ENCODE results near the gene TNFRSF14.

Gene TNFRSF14

GRCh38 chr1:2587071-2587859, 31.1 kb downstream of the TNFRSF14 start:
- DNase-seq (ENCODE audit: low read depth in 2 of 2), result no peak

DNA sequence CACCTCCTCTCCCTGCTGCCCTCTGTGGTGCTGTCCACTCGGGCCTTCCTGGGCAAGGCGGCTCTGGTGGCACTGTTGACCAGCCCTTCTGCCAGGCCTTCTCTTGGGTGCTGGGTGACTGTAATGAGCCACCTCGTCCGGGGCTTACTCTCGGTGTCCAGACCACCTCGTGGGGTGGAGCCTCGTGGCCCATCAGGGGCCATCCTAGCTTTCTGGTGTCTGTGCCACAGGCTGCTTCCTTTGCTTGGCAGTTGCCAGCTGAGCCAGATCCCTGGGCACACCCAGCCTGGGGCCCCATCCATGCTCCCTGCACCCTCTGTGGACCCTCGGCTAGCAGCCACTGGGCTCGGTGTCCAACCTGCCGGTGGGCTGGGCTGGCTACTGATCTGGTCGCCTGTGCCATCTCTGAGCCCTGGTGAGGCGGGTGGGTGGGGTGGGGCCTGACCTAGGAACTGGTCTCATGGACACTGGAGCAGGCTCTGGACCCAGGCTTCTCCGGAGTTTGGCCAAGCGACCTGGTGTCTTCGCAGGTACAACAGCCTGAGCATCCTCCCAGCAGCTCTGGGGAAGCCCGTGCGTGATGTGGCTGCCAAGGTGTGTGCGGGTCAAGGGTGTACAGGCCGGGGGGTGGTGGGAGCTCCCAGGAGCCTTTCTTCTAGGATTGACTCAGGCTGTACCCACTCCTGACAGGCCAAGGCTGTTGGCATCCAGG, 31.8 kb downstream of the TNFRSF14 start:
- DNase-seq (ENCODE audit: low read depth in 2 of 2), result no peak

- DNase-seq (ENCODE audit: low read depth in 2 of 2), result no peak
These were observed 32.7 kb downstream of the TNFRSF14 start for GRCh38 chr1:2588661-2589430.

DNA sequence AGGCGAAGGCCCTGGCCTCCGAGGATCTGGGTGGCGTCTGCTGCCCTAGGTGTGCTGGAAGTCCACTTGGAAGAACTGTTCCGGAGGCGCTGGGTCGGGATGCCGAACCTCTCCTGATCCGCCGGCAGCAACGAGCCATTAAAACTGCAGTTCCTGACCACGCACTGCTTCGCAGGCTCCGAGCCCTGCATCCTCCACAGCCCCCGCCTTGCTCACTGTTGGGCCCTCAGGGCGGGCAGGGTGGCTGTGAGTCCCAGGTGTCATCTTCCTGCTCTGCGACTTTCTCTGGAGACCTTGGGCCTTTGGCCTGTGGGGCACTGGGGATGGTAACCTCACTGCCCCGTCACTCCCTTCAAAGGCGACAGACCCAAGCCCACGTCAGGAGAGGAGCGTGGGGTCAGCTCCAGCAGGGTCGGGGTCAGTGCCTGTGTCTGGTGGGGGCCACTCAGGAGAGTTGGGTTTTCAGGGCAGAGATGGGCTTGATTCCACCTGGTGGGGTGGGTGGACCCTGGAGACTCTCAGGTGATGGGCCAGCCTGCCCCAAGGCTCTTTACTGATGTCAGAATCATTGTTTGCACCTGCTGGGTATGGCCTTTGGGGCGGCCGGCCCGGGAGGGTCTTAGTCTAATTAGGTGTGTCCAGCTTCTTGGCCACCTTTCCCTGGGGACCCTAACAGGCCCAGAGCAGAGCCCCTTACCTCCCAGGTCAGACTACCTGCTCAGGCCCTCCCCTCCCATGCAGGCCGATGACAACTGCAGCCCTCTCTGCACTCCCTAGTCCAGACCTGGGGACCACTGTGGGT, 33.5 kb downstream of the TNFRSF14 start:
- no peak for DNase-seq (ENCODE audit: low read depth in 2 of 2)

DNA sequence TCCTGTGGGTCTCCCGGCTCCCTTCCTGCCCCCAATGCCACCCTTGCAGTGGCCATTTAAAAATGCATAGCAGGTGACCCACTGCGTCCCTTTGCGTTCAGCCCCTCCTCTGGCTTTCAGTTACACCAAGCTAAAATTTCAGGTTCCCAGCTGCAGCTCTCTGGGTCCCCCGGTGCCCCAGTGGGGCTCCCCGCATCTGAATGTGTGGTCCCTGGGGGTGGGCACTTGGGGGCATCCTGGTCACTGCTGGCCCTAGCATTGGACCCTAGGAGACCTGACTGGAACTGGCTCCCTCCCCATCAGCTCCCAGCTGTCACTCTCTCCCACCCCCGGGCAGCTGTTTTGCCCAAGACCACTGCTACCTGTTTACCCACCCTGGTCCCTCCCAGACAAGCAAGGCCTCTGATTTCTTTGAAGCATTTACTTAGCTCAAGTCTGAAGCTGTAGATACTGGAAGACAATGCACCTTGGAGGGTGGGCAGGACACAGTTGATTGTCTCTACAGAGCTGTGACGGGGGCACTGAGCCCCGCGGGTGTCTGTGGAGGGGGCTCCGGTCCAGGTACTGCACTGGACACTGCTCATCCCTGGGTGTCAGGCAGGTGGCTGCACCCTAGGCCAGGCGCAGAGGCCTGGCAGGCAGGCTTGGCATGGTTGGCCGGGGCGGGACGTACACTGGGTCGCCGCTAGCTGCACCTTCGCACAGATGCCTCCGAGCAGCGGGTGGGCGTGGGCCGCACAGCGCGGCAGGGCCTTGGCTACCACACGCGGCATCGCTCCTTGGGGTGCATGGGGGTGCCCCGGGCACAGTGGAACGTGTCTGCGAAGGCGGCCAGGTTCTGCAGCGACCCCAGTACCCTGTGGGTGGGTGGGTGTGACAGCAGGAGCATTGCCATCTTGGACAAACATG, 34.3 kb downstream of the TNFRSF14 start:
- DNase-seq (ENCODE audit: low read depth in 2 of 2), result no peak

- DNase-seq (ENCODE audit: low read depth in 2 of 2), result no peak
These were observed 35.0 kb downstream of the TNFRSF14 start for GRCh38 chr1:2591233-2591580.

GRCh38 chr1:2591581-2592261, 35.5 kb downstream of the TNFRSF14 start:
- no peak for DNase-seq (ENCODE audit: low read depth in 2 of 2)

- DNase-seq (ENCODE audit: low read depth in 2 of 2), result no peak
These were observed 36.5 kb downstream of the TNFRSF14 start for GRCh38 chr1:2592672-2593071.

DNA sequence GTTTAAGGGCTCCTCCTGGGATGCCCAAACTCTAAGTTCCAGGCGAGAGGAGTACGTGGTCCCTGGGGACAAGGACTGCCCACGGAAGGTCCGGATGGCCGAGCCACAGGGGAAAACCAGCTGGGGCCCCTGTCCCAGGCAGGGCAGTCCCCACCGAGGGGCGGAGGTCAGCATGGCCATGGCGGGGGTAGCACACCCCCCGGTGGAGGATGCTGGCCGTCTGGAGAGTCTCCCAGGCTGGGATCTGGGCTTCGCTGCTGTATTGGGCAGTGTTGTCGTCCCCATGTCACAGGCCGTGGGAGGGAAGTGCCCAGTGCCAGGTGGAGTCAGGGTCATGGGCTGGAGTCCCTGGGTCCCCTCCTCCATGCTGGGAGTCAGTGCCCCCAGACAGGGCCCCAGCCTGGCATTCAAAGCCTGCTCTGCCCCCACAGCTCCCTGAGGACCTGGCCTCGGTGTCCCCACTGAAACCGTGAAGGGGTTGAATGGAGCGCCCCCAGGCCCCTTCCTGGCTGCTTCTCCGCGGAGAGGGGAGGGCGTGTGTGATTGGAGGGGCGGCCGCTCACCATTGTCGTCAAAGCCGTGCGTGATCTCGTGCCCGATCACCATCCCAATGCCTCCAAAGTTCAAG, 37.2 kb downstream of the TNFRSF14 start:
- no peak for DNase-seq (ENCODE audit: low read depth in 2 of 2)

- DNase-seq (ENCODE audit: low read depth in 2 of 2), result no peak
These were observed 38.0 kb downstream of the TNFRSF14 start for GRCh38 chr1:2594001-2594640.

GRCh38 chr1:2594641-2595131, 38.5 kb downstream of the TNFRSF14 start:
- no peak for DNase-seq (ENCODE audit: low read depth in 2 of 2)

DNA sequence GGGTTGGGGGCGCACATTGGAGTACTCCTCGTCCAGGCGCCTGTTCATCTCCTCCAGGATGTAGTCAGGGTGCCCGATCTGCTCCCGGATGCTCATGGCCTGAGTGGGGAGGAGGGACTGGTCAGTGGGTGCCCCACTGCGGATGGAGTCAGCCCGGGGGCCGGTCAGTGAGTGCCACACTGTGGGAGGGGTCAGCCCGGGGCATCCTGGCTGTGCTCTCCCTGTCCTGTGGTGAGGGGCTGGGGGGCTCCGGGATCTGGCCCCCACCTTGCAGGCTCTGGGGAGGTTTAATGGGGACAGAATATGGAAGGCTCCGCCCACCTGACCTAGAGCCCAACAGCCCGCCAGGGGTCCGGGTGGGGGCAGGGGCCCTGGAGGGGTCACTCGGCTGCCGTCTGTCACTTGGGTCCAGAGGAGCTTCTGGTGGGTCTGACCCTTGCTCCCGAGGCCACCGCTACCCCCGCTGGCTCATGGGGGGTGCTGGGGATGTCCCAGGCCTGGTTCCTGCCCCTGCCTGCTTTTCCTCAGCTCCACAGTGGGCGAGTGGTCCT, 39.2 kb downstream of the TNFRSF14 start:
- no peak for DNase-seq (ENCODE audit: low read depth in 2 of 2)

DNA sequence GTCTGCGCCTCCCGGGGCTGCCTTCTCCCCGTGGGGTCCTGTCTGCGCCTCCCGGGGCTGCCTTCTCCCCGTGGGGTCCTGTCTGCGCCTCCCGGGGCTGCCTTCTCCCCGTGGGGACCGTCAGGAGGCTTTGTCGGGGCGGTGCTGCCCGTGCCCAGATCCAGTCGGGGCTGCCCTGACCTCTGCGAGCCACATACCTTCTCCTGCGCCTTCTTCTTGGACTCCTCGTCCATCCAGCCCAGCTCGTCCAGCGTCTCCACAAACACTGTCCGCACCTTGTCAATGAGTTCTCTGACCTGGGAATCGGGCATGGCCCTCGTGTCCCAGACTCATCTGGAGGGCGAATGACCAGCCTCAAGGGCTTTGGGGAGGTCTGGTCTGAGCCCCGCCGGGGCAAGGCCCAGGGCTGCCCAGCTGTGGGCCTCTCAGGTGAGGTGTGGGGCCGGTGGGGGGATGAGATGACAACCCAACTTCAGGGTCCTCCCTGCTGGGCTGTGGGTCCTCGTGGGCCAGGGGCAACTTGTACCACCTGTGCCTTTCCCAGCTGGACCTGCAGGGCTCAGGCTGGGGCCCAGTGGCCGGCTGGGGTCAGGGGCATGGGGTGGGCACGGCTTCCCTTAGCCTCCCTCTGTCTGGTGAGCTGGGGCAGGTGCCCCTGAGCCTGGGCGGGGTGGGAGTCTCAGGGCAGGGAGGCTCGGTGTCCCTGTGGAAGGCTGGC, 39.8 kb downstream of the TNFRSF14 start:
- DNase-seq (ENCODE audit: low read depth in 2 of 2), result no peak

DNA sequence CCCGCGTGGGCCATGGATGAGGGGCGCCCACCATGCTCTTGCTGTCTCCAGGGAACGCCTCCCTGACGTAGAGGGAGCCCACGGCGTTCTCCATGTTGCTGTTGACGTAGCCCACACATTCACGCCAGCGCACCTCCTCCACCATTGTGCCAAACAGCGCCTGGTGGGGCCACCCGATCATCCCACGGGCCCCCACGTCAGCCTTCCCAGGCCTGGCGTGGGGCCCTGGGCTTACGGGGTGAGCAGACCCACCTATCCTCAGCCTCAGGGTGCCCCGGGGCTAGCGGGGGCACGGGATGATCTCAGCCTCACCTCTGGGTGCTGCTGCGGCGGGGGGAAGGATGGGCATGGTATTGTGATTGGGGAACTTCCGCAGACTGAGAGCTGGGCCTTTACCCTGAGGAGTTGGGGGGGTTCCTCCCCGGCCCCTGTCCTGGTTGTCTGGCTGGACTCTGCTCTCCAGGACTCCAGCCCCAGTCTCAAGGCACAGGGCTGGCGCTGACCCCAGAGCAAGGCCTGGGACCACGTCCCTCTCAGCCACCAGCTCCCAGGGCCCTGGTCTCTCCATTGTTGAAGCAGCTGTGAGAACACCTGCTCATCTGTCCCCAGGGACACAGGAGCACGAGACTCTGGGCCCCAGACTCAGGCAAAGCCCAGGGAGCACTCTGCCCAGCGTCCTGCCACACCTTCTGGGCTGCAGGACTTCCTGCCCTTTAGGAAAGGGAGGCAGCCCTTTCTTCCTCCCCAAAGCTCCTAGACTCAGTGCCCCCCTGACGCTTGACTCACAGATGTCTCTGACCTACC, 40.6 kb downstream of the TNFRSF14 start:
- DNase-seq (ENCODE audit: low read depth in 2 of 2), result no peak

- no peak for DNase-seq (ENCODE audit: low read depth in 2 of 2)
These were observed 41.5 kb downstream of the TNFRSF14 start for GRCh38 chr1:2597441-2598328.

GRCh38 chr1:2598329-2598931, 42.3 kb downstream of the TNFRSF14 start:
- DNase-seq (ENCODE audit: low read depth in 2 of 2), result no peak

Data from fibroblast of skin of left biceps (primary cell).